ENCODE data around the gene PAIP2. TPM values are rescaled to one million over a fixed set of nuclear protein-coding genes. Genes with fewer than 3 reads are reported as not detected.

The PAIP2 gene
- total RNA-seq, 5 donors from 2014 or later (not counting 1 experiment from before 2014, with no cell fraction given): 96.5 to 119 (median 101) TPM

- DNase-seq: no peak
- Mint-ChIP-seq H3K4me1 (peaks cover 26 to 33% (median 27%) of the 10 kb centered on the region in 3 donors), H3K36me3 (peaks cover 4% of the 10 kb centered on the region), H3K9me3 (no peaks in the 10 kb centered on the region), H3K27ac (no peak within 1 kb of the TSS), H3K27me3 (no peaks in the 10 kb centered on the region), H3K4me3 (peak within 1 kb of the TSS; percentile 84 to 91 (median 89))
- WGBS (ENCODE audit: insufficient coverage): 91% methylated on average over 72 of the region's 76 CpGs
- ATAC-seq (replicated peaks in 1 of 4): no peak
- Histone ChIP-seq H3K27me3 (replicated peaks in 1 of 2; ENCODE audit: control insufficient read depth in 2 of 2, extremely low read depth in 1 of 2, insufficient read depth in 2 of 2, low read length in 1 of 2) (peaks cover 0 to 9% of the 10 kb centered on the region in 2 experiments), H3K27ac (ENCODE audit: low read length) (no peak within 1 kb of the TSS), H3K9me3 (no peaks in the 10 kb centered on the region), H3K4me1 (ENCODE audit: control insufficient read depth in 1 of 2, extremely low read depth in 1 of 2, insufficient read depth in 2 of 2, low read length in 2 of 2) (peaks cover 0 to 48% of the 10 kb centered on the region in 2 experiments), H3K4me3 (ENCODE audit: control insufficient read depth in 1 of 2, extremely low read depth in 1 of 2, low read length in 1 of 2) (peak within 1 kb of the TSS; percentile 83 to 89), H3K36me3 (ENCODE audit: control insufficient read depth in 2 of 2, extremely low read depth in 1 of 2, insufficient read depth in 1 of 2, low read length in 1 of 2) (no peaks in the 10 kb centered on the region)
- POLR2A ChIA-PET: no interaction called here
- CTCF ChIA-PET: interaction anchor here (0.6 kb wide), 2 partner anchors 82 to 724 kb away, joined by 3 to 10 read pairs; no protein-coding TSS in a partner anchor
Observed at GRCh38 chr5:139394654-139395566, 53.3 kb downstream of the PAIP2 start, which contains the start of gene PROB1. Gene PROB1 (minus strand): TSS chr5:139395104. CDS start chr5:139395081, 23 bp downstream.

- H3K27ac ChIP-seq (ENCODE audit: low read length): no peak overlapping the region
- H3K9me3 ChIP-seq: no peaks in the 10 kb centered on the region
- no peak overlapping the region for H3K4me3 ChIP-seq (ENCODE audit: control insufficient read depth in 1 of 2, extremely low read depth in 1 of 2, low read length in 1 of 2)
- peaks cover 0 to 9% of the 10 kb centered on the region in 2 experiments for H3K27me3 ChIP-seq (replicated peaks in 1 of 2; ENCODE audit: control insufficient read depth in 2 of 2, extremely low read depth in 1 of 2, insufficient read depth in 2 of 2, low read length in 1 of 2)
- no peaks in the 10 kb centered on the region for H3K36me3 ChIP-seq (ENCODE audit: control insufficient read depth in 2 of 2, extremely low read depth in 1 of 2, insufficient read depth in 1 of 2, low read length in 1 of 2)
- peak overlapping the region; percentile 21 to 43 (median 24) for H3K4me3 Mint-ChIP-seq
- peaks cover 0 to 37% of the 10 kb centered on the region in 2 experiments for H3K4me1 ChIP-seq (ENCODE audit: control insufficient read depth in 1 of 2, extremely low read depth in 1 of 2, insufficient read depth in 2 of 2, low read length in 2 of 2)
- ChIA-PET CTCF (interaction anchor here in 1 of 2 donors (1.5 kb wide), 1 partner anchor 25 kb away, joined by 4 read pairs; no protein-coding TSS in a partner anchor), POLR2A (no interaction called here)
- no peaks in the 10 kb centered on the region for H3K27me3 Mint-ChIP-seq
- H3K36me3 Mint-ChIP-seq: peaks cover 4% of the 10 kb centered on the region
- ATAC-seq (replicated peaks in 1 of 4) (no peak), DNase-seq (no peak)
- 95% methylated on average over 4 of the region's 8 CpGs for WGBS (ENCODE audit: insufficient coverage)
- peaks cover 15 to 21% (median 15%) of the 10 kb centered on the region in 3 donors for H3K4me1 Mint-ChIP-seq
- no peak overlapping the region for H3K27ac Mint-ChIP-seq
- H3K9me3 Mint-ChIP-seq: no peaks in the 10 kb centered on the region
Observed at GRCh38 chr5:139395844-139396640, 54.4 kb downstream of the PAIP2 start.

- Mint-ChIP-seq H3K4me1 (peaks cover 8 to 15% (median 9%) of the 10 kb centered on the region in 3 donors), H3K4me3 (no peak overlapping the region), H3K27ac (no peak overlapping the region), H3K9me3 (no peaks in the 10 kb centered on the region), H3K36me3 (peaks cover 4% of the 10 kb centered on the region), H3K27me3 (no peaks in the 10 kb centered on the region)
- peaks cover 0 to 9% of the 10 kb centered on the region in 2 experiments for H3K27me3 ChIP-seq (replicated peaks in 1 of 2; ENCODE audit: control insufficient read depth in 2 of 2, extremely low read depth in 1 of 2, insufficient read depth in 2 of 2, low read length in 1 of 2)
- H3K36me3 ChIP-seq (ENCODE audit: control insufficient read depth in 2 of 2, extremely low read depth in 1 of 2, insufficient read depth in 1 of 2, low read length in 1 of 2): peaks cover 3 to 5% of the 10 kb centered on the region in 2 donors
- ATAC-seq (replicated peaks in 1 of 4) (no peak), DNase-seq (no peak)
- no peaks in the 10 kb centered on the region for H3K9me3 ChIP-seq
- peaks cover 0 to 30% of the 10 kb centered on the region in 2 experiments for H3K4me1 ChIP-seq (ENCODE audit: control insufficient read depth in 1 of 2, extremely low read depth in 1 of 2, insufficient read depth in 2 of 2, low read length in 2 of 2)
- no peak overlapping the region for H3K4me3 ChIP-seq (ENCODE audit: control insufficient read depth in 1 of 2, extremely low read depth in 1 of 2, low read length in 1 of 2)
- ChIA-PET POLR2A (no interaction called here), CTCF (interaction anchor here in 1 of 2 donors (1.5 kb wide), 1 partner anchor 24 kb away, joined by 4 read pairs; no protein-coding TSS in a partner anchor)
- no peak overlapping the region for H3K27ac ChIP-seq (ENCODE audit: low read length)
- 100% methylated on average over 4 of the region's 8 CpGs for WGBS (ENCODE audit: insufficient coverage)
Observed at GRCh38 chr5:139396691-139397090, 55.0 kb downstream of the PAIP2 start.

- DNase-seq (no peak), ATAC-seq (replicated peaks in 1 of 4) (no peak)
- WGBS (ENCODE audit: insufficient coverage): no CpG with 5 or more reads among the region's 6 CpGs
- POLR2A ChIA-PET: interaction anchor here in 1 of 2 donors (0.7 kb wide), 1 partner anchor 93 kb away, joined by 3 read pairs; no protein-coding TSS in a partner anchor
- H3K36me3 ChIP-seq (ENCODE audit: control insufficient read depth in 2 of 2, extremely low read depth in 1 of 2, insufficient read depth in 1 of 2, low read length in 1 of 2): peaks cover 3 to 5% of the 10 kb centered on the region in 2 donors
- H3K27me3 ChIP-seq (replicated peaks in 1 of 2; ENCODE audit: control insufficient read depth in 2 of 2, extremely low read depth in 1 of 2, insufficient read depth in 2 of 2, low read length in 1 of 2): peaks cover 0 to 9% of the 10 kb centered on the region in 2 experiments
- Mint-ChIP-seq H3K4me1 (peaks cover 10 to 18% (median 11%) of the 10 kb centered on the region in 3 donors), H3K4me3 (no peak overlapping the region), H3K27me3 (no peaks in the 10 kb centered on the region), H3K9me3 (no peaks in the 10 kb centered on the region), H3K27ac (no peak overlapping the region), H3K36me3 (peaks cover 4% of the 10 kb centered on the region)
- H3K9me3 ChIP-seq: no peaks in the 10 kb centered on the region
- H3K4me1 ChIP-seq (ENCODE audit: control insufficient read depth in 1 of 2, extremely low read depth in 1 of 2, insufficient read depth in 2 of 2, low read length in 2 of 2): peaks cover 0 to 24% of the 10 kb centered on the region in 2 experiments
- no peak overlapping the region for H3K4me3 ChIP-seq (ENCODE audit: control insufficient read depth in 1 of 2, extremely low read depth in 1 of 2, low read length in 1 of 2)
- CTCF ChIA-PET: no interaction called here
- no peak overlapping the region for H3K27ac ChIP-seq (ENCODE audit: low read length)
Observed at GRCh38 chr5:139397921-139398320, 56.3 kb downstream of the PAIP2 start.

GRCh38 chr5:139399501-139400121 is 58.0 kb downstream of the PAIP2 start:
- peaks cover 20 to 29% (median 26%) of the 10 kb centered on the region in 3 donors for H3K4me1 Mint-ChIP-seq
- Histone ChIP-seq H3K4me3 (ENCODE audit: control insufficient read depth in 1 of 2, extremely low read depth in 1 of 2, low read length in 1 of 2) (no peak overlapping the region), H3K36me3 (ENCODE audit: control insufficient read depth in 2 of 2, extremely low read depth in 1 of 2, insufficient read depth in 1 of 2, low read length in 1 of 2) (peaks cover 3 to 5% of the 10 kb centered on the region in 2 donors), H3K27ac (ENCODE audit: low read length) (no peak overlapping the region), H3K4me1 (ENCODE audit: control insufficient read depth in 1 of 2, extremely low read depth in 1 of 2, insufficient read depth in 2 of 2, low read length in 2 of 2) (peaks cover 11 to 22% of the 10 kb centered on the region in 2 experiments), H3K9me3 (no peaks in the 10 kb centered on the region), H3K27me3 (replicated peaks in 1 of 2; ENCODE audit: control insufficient read depth in 2 of 2, extremely low read depth in 1 of 2, insufficient read depth in 2 of 2, low read length in 1 of 2) (no peaks in the 10 kb centered on the region)
- no peaks in the 10 kb centered on the region for H3K27me3 Mint-ChIP-seq
- H3K4me3 Mint-ChIP-seq: no peak overlapping the region
- ChIA-PET CTCF (no interaction called here), POLR2A (interaction anchor here in 1 of 2 donors (0.5 to 0.7 kb wide), 2 partner anchors 152 to 1043 kb away, joined by 3 to 4 read pairs; no protein-coding TSS in a partner anchor)
- DNase-seq (no peak), ATAC-seq (replicated peaks in 1 of 4) (no peak)
- 51% methylated on average over 4 of the region's 6 CpGs for WGBS (ENCODE audit: insufficient coverage)
- no peaks in the 10 kb centered on the region for H3K9me3 Mint-ChIP-seq
- H3K27ac Mint-ChIP-seq: no peak overlapping the region
- peaks cover 4% of the 10 kb centered on the region for H3K36me3 Mint-ChIP-seq

Measured in T-cell (primary cell).